Activated T-cell treated with anti-CD3 and anti-CD28 coated beads, Interleukin-2, amount 50 U/mL, for 48 hours (primary cell): ENCODE data around the gene TEX14.
"Not testable (repeated sequence)": the region's sequence is repeated elsewhere in the genome, so short reads cannot be mapped to it uniquely, and the experiment has no call there.

Source experiments
- DNase-seq, 2 experiments: peaks; one replicate each; pipeline ENCODE4 v3.0.0-alpha.2; 2020

Gene TEX14

GRCh38 chr17:58692239-58693055 is 602 bp upstream of the TEX14 start, which contains the start of gene RAD51C:
Gene RAD51C, plus strand, starts transcription at chr17:58692602. Its CDS starts 42 bp downstream, at chr17:58692644.
- peak; percentile 90 to 93 for DNase-seq

GRCh38 chr17:58690033-58690432 is 1.8 kb downstream of the TEX14 start:
- not testable (repeated sequence) for DNase-seq

GRCh38 chr17:58688521-58688920 is 3.3 kb downstream of the TEX14 start:
- no peak for DNase-seq

- DNase-seq, result no peak
These were observed 4.9 kb downstream of the TEX14 start for GRCh38 chr17:58686980-58687379.

- not testable (repeated sequence) for DNase-seq
These were observed 7.4 kb downstream of the TEX14 start for GRCh38 chr17:58684462-58684861.

GRCh38 chr17:58684003-58684402 is 7.8 kb downstream of the TEX14 start:
- no peak for DNase-seq

GRCh38 chr17:58680038-58680369 is 11.8 kb downstream of the TEX14 start:
- no peak for DNase-seq

GRCh38 chr17:58679263-58680037 is 12.4 kb downstream of the TEX14 start:
- DNase-seq, result no peak

- DNase-seq, result not testable (repeated sequence)
These were observed 13.6 kb downstream of the TEX14 start for GRCh38 chr17:58678287-58678686.

- DNase-seq, result no peak
These were observed 14.5 kb downstream of the TEX14 start for GRCh38 chr17:58677194-58677880.

GRCh38 chr17:58671969-58672368 is 19.9 kb downstream of the TEX14 start:
- no peak for DNase-seq

- no peak for DNase-seq
These were observed 22.0 kb downstream of the TEX14 start for GRCh38 chr17:58669853-58670252.

- no peak for DNase-seq
These were observed 23.3 kb downstream of the TEX14 start for GRCh38 chr17:58668598-58668935.

- no peak for DNase-seq
These were observed 23.8 kb downstream of the TEX14 start for GRCh38 chr17:58667934-58668597.

- DNase-seq, result peak; percentile 31 to 35
These were observed 25.0 kb downstream of the TEX14 start for GRCh38 chr17:58666858-58667267.

GRCh38 chr17:58665946-58666857 is 25.6 kb downstream of the TEX14 start:
- DNase-seq, result no peak

GRCh38 chr17:58664302-58664701 is 27.5 kb downstream of the TEX14 start:
- DNase-seq, result no peak

GRCh38 chr17:58661499-58661898 is 30.3 kb downstream of the TEX14 start:
- no peak for DNase-seq

GRCh38 chr17:58660621-58661020 is 31.2 kb downstream of the TEX14 start:
- no peak for DNase-seq

GRCh38 chr17:58659714-58660084 is 32.1 kb downstream of the TEX14 start:
- peak in 1 of 2 experiments; percentile 21 for DNase-seq

GRCh38 chr17:58658804-58659713 is 32.8 kb downstream of the TEX14 start:
- peak; percentile 82 to 85 for DNase-seq
